Measurements from ENCODE around the gene RPS10. TPM values are rescaled to one million over a fixed set of nuclear protein-coding genes. Genes with fewer than 3 reads are reported as not detected.

RPS10 gene
- total and polyA plus RNA-seq, 2 experiments from 2014 or later: 1,755 to 2,175 TPM

DNA sequence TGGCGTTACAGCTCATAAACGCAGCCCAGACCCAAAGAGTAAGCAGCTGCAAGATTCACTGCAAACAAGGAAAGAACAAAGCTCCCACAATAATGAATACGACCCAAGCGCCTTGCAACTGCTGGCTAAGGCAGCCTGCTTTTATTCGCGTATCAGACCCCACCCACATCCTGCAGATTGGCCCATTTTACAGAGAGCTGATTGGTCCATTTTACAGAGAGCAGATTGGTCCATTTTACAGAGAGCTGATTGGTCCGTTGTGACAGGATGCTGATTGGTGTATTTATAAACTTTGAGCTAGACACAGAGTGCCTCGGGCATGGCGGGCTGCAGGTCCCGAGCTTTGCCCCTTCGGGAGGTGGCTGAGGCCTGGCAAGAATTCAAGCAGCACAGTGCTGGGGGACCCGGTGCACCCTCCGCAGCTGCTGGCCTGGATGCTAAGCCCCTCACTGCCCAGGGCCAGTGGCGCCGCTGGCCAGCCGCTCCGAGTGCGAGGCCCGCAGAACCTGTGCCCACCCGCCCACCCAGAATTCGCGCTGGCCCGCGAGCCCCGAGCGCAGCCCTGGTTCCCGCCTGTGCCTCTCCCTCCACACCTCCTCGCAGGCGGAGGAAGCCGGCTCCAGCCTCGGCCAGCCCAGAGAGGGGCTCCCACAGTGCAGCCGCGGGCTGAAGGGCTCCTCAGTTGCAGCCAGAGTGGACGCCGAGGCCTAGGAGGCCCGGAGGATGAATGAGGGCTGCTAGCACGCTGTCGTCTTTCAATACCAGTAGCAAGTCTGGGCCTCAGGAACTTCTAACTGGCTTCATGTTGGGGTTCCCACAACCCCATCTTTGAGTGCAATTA is 11.2 kb upstream of the RPS10 start:
- Mint-ChIP-seq H3K36me3 (ENCODE audit: low read depth) (peaks cover 13% of the 10 kb centered on the region; the same call in 2 of the 3 replicates), H3K4me3 (no peak overlapping the region), H3K27me3 (ENCODE audit: insufficient read depth, low read depth, poor library complexity) (peaks cover 3% of the 10 kb centered on the region), H3K9me3 (peaks cover 30% of the 10 kb centered on the region), H3K4me1 (no peaks in the 10 kb centered on the region), H3K27ac (no peak overlapping the region)
- TF ChIP-seq CREB1 (CRISPR knock-in tag; IDR thresholded peaks at IDR 0.05; ENCODE audit: low read depth) (no peak), ZNF114 (CRISPR knock-in tag; IDR thresholded peaks at IDR 0.05) (no peak), NANOG (IDR thresholded peaks at IDR 0.05; ENCODE audit: borderline replicate concordance) (no peak)
- TF ChIP-seq, protein P1, sequence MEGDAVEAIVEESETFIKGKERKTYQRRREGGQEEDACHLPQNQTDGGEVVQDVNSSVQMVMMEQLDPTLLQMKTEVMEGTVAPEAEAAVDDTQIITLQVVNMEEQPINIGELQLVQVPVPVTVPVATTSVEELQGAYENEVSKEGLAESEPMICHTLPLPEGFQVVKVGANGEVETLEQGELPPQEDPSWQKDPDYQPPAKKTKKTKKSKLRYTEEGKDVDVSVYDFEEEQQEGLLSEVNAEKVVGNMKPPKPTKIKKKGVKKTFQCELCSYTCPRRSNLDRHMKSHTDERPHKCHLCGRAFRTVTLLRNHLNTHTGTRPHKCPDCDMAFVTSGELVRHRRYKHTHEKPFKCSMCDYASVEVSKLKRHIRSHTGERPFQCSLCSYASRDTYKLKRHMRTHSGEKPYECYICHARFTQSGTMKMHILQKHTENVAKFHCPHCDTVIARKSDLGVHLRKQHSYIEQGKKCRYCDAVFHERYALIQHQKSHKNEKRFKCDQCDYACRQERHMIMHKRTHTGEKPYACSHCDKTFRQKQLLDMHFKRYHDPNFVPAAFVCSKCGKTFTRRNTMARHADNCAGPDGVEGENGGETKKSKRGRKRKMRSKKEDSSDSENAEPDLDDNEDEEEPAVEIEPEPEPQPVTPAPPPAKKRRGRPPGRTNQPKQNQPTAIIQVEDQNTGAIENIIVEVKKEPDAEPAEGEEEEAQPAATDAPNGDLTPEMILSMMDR (conservative IDR thresholded peaks at IDR 0.05; ENCODE audit: low read depth in 2 of 2): no peak
- TF ChIP-seq, protein P2, sequence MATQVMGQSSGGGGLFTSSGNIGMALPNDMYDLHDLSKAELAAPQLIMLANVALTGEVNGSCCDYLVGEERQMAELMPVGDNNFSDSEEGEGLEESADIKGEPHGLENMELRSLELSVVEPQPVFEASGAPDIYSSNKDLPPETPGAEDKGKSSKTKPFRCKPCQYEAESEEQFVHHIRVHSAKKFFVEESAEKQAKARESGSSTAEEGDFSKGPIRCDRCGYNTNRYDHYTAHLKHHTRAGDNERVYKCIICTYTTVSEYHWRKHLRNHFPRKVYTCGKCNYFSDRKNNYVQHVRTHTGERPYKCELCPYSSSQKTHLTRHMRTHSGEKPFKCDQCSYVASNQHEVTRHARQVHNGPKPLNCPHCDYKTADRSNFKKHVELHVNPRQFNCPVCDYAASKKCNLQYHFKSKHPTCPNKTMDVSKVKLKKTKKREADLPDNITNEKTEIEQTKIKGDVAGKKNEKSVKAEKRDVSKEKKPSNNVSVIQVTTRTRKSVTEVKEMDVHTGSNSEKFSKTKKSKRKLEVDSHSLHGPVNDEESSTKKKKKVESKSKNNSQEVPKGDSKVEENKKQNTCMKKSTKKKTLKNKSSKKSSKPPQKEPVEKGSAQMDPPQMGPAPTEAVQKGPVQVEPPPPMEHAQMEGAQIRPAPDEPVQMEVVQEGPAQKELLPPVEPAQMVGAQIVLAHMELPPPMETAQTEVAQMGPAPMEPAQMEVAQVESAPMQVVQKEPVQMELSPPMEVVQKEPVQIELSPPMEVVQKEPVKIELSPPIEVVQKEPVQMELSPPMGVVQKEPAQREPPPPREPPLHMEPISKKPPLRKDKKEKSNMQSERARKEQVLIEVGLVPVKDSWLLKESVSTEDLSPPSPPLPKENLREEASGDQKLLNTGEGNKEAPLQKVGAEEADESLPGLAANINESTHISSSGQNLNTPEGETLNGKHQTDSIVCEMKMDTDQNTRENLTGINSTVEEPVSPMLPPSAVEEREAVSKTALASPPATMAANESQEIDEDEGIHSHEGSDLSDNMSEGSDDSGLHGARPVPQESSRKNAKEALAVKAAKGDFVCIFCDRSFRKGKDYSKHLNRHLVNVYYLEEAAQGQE (IDR thresholded peaks at IDR 0.05; ENCODE audit: unreplicated experiment): no peak
- no peaks in the 10 kb centered on the region for H3K4me1 ChIP-seq (ENCODE audit: insufficient read depth)
- H3K9me2 ChIP-seq (ENCODE audit: insufficient read depth): no peaks in the 10 kb centered on the region
- ATAC-seq: no peak
- no peaks in the 10 kb centered on the region for H3K79me2 ChIP-seq (replicated peaks; ENCODE audit: insufficient read depth)
- no peaks in the 10 kb centered on the region for H3F3A ChIP-seq (replicated peaks; ENCODE audit: low read depth)
- no peak overlapping the region for H3K4me2 ChIP-seq
- H2AFZ ChIP-seq: no peak overlapping the region
- DNase-seq (ENCODE audit: low spot score): no peak
- H4K20me1 ChIP-seq (replicated peaks; ENCODE audit: insufficient read depth): no peaks in the 10 kb centered on the region
- H3K4me3 ChIP-seq: no peak overlapping the region
- no peaks in the 10 kb centered on the region for H3K27me3 ChIP-seq (ENCODE audit: insufficient read depth)
- no peaks in the 10 kb centered on the region for H3K36me3 ChIP-seq (ENCODE audit: insufficient read depth)
- no peak overlapping the region for H3K27ac ChIP-seq (ENCODE audit: low read depth)

DNA sequence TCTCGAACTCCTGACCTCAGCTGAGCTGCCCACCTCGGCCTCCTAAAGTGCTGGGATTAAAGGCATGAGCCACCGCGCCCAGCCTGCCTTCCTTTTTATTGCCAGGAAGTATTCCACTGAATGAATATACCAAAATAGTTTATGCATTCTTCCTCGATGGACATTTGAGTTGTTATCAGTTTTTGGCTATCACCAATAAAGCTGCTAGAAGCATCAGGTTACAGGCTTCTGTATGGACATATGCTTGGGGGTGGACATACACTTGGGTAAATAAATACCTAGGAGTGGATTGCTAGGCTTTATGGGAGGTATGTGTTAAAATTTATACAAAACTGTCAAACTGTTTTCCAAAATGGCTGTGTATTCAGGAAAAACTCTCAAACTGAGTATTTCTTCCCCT is 10.0 kb upstream of the RPS10 start:
- Histone ChIP-seq H3K36me3 (ENCODE audit: insufficient read depth) (no peaks in the 10 kb centered on the region; the same call in 1 of the 2 replicates), H3K27me3 (ENCODE audit: insufficient read depth) (no peaks in the 10 kb centered on the region), H4K20me1 (replicated peaks; ENCODE audit: insufficient read depth) (no peaks in the 10 kb centered on the region), H3K4me2 (no peak overlapping the region), H3K4me1 (ENCODE audit: insufficient read depth) (no peaks in the 10 kb centered on the region), H3K79me2 (replicated peaks; ENCODE audit: insufficient read depth) (no peaks in the 10 kb centered on the region), H3K4me3 (no peak overlapping the region), H3K9me2 (ENCODE audit: insufficient read depth) (no peaks in the 10 kb centered on the region), H3K27ac (ENCODE audit: low read depth) (no peak overlapping the region), H2AFZ (no peak overlapping the region), H3F3A (replicated peaks; ENCODE audit: low read depth) (no peaks in the 10 kb centered on the region)
- H3K4me1 Mint-ChIP-seq: no peaks in the 10 kb centered on the region
- no peak overlapping the region for H3K4me3 Mint-ChIP-seq
- no peak for DNase-seq (ENCODE audit: low spot score)
- no peak overlapping the region for H3K27ac Mint-ChIP-seq
- H3K27me3 Mint-ChIP-seq (ENCODE audit: insufficient read depth, low read depth, poor library complexity): peaks cover under 1% of the 10 kb centered on the region
- H3K36me3 Mint-ChIP-seq (ENCODE audit: low read depth): peaks cover 13% of the 10 kb centered on the region; the same call in 2 of the 3 replicates
- peaks cover 38% of the 10 kb centered on the region for H3K9me3 Mint-ChIP-seq
- TF ChIP-seq POLR2AphosphoS5 (IDR thresholded peaks at IDR 0.05; ENCODE audit: low read depth): no peak
- ATAC-seq: no peak

Data from GM23338 (cell line).